Endometrium (tissue), 2 donors: ENCODE data around the gene IL17C.

Experiments
- FAIRE-seq: peaks from 2 replicates; lab custom pipeline; 2012; peaks lifted over from hg19 to GRCh38; lab: Jason Lieb, UNC
- donor health status: control.
- donor health status: control.

IL17C gene

GRCh38 chr16:88610080-88610479, 28.3 kb upstream of the IL17C start:
- FAIRE-seq = no peak

DNA sequence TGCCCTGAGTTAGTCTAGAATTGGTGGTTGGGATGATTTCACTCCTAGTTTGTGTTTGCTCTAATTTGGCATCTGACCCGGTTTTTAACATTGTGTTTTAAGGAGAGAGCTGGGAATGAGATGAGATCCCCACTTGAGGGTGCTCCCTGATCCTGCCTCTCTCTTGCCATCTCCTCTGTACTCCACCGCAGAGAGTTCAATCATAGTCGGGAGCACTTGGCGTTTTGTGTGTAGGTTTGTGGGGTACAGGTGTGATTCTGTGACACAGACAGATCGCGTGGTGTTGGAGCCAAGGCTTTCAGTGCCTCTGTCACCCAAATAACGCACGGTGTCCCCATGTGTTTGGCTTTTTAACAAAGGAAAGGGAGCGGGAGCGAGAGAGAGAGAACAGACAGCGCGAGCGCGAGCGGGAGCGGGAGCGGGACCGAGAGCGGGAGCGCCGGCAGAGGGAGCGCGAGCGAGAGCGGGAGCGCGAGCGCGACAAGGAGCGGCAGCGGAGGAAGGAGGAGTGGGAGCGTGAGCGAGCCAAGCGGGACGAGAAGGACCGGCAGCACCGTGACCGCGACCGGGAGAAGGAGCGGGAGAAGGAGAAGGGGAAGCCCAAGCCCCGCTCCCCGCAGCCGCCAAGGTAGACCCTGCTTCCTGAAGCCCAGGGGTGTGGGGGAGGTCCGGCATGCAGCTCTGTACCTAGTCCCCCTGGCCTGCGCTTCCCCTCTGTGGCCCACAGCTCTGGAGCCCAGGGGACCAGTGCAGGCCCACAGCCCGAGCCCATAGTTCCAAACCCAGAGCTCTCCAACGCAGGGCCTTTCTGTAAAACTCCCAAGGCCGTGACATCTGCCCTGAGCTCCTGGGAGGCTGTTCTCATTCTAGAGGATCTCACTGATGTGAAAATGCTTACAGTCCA, 27.2 kb upstream of the IL17C start:
- no peak for FAIRE-seq

- no peak for FAIRE-seq
These were observed 25.1 kb upstream of the IL17C start for GRCh38 chr16:88613293-88613692.

GRCh38 chr16:88613911-88614817, 24.2 kb upstream of the IL17C start:
- FAIRE-seq = no peak

DNA sequence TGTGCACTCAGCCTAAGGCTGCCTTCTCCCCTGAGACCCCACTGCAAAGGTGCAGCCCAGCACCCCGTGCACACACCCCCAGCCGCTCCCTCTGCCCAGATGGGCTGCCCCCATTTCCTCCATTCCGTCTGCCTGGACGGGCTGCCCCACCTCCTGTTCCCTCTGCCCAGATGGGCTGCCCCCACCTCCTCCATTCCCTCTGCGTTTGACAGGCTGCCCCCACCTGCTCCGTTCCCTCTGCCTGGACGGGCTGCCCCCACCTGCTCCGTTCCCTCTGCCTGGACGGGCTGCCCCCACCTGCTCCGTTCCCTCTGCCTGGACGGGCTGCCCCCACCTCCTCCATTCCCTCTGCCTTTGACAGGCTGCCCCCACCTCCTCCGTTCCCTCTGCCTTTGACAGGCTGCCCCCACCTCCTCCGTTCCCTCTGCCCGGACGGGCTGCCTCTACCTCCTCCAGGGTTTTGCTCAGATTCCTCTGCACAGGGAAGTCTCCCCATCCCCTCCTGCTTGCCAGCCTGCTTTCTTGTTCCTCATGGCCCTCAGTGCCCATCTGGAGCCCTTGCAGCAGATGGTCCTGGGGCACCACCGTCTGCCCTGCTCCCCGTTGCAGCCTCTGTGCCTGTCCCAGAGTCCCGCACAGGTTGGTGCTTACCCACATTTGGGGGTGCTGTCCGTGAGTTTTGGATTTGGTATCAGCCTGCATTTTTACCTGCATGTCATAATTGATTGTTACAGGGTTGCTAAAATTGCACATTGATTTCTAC, 23.4 kb upstream of the IL17C start:
- no peak for FAIRE-seq

GRCh38 chr16:88616320-88616719, 22.1 kb upstream of the IL17C start:
- no peak for FAIRE-seq

DNA sequence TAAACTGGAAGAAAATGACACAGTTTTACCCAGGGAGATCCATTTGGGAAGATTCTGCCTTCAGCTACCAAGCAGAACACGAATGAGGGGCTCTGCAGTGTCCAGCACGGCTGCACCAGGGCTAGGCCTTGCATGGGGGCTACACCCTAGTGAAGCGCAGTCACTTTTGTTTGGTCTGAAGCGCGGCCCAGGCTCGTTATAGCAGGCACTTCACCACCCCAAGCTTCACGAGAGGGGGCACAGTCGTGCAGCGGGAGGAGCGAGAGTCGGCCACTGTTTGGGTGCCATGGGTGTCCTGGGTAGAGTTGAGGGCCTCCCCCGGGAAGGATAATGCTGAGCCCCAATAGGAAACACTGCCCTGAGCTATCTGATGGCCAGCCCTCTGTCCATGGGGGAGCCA, 21.6 kb upstream of the IL17C start:
- FAIRE-seq = no peak

- FAIRE-seq = no peak
These were observed 20.9 kb upstream of the IL17C start for GRCh38 chr16:88617268-88618031.

DNA sequence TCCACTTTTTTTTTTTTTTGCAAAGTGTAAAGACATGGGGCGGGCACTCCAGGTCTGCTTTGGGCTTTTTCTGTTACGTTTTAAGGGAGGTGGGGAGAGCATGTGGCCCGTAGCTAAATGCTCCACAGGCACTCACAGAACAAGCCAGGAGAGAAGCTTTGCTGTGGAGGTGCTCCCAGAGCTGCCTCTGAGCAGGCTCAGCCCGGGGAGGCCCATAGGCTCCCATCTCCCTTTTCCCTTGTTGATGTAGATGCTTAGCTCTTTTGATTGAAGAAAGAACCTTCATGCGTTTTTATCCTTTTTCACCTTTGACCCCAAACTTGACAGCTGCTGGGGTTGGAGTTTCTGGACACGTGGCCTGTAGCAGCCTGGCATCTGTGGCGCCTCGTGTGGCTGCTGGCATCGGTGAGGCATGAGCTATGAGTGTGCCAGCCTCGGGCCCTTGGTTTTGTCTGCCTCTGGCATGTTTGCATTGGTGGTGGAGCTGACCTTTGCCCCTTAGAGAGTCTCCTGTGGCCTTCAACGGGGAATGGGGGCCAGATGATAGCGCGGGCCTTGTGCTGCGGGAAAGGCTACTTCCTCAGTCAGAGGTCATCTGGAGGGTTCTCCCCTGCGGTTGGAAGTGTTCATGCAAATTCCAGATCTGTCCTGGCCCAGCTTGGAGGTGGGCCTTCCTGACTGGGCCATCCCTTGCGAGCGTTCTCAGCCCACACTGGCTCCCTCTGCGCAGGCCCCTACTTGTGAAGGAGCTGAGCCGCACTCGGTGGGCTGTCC, 20.0 kb upstream of the IL17C start:
- FAIRE-seq = no peak

DNA sequence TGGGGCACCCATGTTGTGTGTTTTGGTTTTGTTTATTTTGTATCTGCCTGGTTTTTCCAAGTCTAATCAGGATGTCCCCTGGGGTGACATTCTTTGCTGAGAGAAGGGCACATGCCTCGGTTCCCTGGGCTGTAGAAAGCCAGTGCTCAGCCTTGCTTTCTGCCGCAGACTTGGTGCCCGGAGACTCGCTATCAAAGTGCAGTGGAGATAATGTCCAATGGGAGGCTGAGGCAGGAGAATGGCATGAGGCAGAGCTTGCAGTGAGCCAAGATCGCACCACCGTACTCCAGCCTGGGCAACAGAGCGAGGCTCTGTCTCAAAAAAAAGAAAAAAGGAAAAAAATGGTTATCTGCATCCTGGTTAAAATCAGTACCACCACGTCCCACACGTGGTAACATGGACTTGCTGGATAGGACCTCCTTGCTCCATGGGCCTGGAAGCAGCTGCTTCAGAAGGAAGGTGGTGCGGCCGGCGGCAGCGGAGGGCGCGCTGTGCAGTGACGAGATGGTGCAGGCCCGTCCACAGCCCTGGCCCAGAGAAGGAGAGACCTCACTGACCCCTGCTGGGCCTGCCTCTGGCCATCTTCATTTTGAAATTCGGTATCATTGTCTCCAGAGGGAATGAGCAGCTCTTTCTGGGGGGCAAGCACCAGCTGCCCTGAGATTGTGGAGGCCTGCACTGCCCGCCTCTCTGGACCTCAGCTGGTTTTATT, 19.3 kb upstream of the IL17C start:
- FAIRE-seq = no peak

DNA sequence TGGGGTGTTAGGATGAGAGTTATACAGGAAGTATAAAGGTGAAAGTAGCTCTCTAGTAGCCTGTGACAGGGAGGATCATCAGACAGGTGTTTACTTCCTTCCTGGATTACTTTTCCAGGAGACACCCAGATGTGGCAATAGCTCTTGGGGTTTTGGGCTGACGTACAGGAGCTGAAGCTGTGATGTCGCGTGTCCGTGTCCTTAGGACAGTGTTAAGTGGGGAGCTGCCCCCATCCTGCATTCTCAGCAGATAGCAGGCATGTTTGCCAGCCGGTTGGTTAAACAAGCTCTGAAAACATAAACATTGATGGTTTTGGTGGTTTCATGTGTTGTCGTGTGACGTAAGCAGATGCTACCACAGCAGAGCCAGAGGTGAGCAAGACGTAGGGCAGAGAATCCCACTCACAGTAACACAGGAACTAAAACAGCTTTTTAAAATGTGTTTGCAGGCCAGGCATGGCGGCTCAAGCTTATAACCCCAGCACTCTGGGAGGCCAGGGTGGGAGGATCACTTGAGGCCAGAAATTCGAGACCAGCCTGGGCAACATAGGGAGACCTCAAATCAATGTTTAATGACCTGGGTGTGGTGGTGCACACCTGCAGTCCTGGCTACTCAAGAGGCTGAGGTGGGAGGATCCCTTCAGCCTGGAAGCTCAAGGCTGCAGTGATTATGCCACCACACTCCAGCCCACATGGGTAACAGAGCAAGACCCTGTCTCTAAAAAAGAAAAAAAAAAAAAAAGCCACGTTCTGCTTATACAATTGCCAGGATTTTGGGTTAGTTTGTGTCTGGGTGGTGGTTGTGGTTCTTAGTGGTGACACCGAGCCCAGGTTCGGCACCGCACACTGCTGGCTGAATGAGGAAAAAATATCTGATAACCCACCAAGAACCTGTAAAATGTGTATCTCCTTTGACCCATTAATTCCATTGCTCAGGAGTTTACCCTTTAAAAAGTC, 18.2 kb upstream of the IL17C start:
- no peak for FAIRE-seq

GRCh38 chr16:88622125-88622524, 16.2 kb upstream of the IL17C start:
- FAIRE-seq = no peak

GRCh38 chr16:88622866-88623265, 15.5 kb upstream of the IL17C start:
- FAIRE-seq = no peak

GRCh38 chr16:88623858-88624257, 14.5 kb upstream of the IL17C start:
- no peak for FAIRE-seq

DNA sequence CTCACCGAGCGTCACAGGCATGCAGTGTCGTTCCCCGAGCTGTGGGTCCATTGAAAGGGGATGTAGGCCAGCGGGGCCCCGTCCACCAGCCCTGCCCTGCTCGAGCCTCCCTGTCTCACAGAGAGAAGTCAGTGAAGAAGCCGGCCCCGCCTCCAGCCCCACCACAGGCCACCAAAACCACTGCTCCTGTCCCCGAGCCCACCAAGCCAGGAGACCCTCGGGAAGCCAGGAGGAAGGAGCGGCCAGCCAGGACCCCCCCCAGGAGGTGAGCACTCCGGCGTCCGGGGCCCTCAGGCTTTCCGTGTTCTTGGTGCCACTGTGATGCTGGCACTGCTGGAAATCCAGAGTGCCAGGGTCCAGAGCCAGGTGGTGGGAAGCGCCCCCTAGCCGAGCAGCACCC, 13.9 kb upstream of the IL17C start:
- no peak for FAIRE-seq

GRCh38 chr16:88624977-88625576, 13.3 kb upstream of the IL17C start:
- no peak for FAIRE-seq

- FAIRE-seq = no peak
These were observed 11.7 kb upstream of the IL17C start for GRCh38 chr16:88626646-88627045.
